Activated naive CD4-positive, alpha-beta T cell (primary cell): ENCODE data around the gene RO60.
A peak's percentile ranks its signal among the peaks of the same experiment; 100 is the strongest.

Source experiments
- DNase-seq, 4 experiments: peaks; one replicate each; lab custom pipeline; 2025; lab: John Stamatoyannopoulos, UW

RO60 gene

DNA sequence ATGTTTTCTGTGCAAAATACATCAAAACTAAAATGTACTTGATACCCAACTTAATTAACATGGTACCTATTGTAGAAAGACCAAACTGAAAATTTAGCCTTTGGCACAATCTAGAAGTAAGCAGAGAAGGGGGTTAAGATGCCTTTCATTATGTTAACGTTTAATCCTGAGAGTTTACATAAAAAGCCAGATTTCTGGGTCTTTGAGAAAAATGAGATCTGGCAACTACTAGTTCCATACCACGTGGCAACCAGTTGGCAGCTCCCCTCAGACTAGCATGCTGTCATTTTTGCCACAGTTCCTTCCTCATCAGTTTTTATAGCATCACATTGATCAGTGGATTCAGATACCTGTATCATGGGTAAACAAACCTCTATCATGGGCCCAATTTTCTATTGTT lies 1.5 kb downstream of the RO60 start:
- DNase-seq, result no peak

DNA sequence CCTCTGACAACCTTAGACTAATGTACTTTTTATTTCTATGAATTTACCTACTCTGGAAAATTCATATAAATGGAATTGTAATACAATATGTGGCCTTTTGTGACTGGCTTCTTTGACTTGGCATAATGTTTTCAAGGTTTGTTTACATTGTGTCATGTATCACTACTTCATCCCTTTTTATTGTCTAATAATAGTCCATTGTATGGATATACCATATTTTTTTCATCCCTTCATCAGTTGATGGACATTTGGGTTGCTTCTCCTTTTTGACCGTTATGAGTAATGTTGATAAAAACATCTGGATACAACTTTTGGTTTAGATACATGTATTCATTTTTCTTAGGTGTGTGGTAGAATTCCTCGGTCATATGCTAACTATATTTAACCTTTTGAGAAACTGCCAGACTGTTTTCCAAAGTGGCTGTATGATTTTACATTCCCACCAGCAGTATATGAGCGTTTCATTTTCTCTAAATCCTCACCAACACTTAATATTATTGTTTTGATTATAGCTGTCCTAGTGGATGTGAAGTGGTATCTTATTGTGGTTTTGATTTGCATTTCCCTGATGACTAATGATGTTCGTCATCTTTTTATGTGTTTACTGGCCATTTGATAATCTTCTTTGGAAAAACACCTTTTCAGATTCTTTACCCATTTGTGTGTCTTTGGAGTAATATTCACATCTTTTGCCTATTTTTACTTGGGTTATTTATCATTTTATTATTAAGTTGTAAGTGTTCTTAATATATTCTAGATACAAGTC lies 3.5 kb downstream of the RO60 start:
- no peak for DNase-seq

DNA sequence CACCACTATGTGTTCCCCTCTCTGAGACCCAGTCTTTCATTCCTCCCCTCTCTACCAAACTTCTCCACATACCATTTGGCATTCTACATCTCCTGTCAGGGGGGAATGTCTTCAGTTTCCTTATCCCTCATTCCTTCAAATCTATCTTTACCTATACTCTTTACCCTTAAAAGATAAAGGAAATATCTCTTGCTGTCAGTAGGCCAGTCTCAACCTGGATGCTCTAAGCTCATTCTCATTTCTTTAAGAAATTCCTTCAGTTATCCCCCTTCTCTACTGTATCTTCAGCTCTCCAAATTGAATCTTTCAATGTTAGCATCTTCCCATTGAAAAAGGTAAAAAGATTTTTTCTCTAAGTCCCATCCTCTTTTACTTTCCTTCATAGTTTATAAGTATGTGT lies 6.5 kb downstream of the RO60 start:
- no peak for DNase-seq

GRCh38 chr1:193066606-193067005 lies 7.2 kb downstream of the RO60 start:
- DNase-seq, result no peak

GRCh38 chr1:193068013-193068412 lies 8.6 kb downstream of the RO60 start:
- DNase-seq, result no peak

DNA sequence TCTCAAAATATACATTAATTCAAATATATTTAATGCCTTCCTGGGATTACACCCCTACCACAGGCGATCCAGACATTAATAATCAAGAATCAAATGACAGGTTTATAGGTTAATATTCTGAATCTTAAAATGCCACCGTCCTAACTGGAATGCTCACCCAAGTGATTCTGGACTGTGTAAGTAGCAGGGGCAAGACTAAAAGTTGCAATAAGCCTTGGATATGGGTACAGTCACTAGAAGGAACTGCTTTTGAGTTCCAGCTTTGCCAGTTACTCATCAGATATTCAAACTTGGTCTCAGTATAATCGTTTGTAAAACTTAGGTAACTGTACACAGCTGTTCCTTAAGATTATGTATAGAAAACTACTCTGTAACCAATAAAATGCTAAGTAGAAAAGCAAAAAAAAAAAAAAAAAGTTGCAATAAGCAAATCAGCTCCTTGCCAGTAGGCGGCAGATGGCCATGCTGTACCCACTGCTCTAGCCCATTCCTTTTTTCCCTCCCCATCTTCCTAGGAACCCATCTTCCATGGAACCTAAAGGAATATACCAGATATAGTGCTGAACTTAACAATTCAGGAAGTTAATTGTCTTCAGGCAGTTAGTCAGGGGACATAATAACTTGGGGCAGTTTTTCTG lies 10.5 kb downstream of the RO60 start:
- DNase-seq, result no peak

GRCh38 chr1:193070386-193070753 lies 11.0 kb downstream of the RO60 start:
- no peak for DNase-seq

DNA sequence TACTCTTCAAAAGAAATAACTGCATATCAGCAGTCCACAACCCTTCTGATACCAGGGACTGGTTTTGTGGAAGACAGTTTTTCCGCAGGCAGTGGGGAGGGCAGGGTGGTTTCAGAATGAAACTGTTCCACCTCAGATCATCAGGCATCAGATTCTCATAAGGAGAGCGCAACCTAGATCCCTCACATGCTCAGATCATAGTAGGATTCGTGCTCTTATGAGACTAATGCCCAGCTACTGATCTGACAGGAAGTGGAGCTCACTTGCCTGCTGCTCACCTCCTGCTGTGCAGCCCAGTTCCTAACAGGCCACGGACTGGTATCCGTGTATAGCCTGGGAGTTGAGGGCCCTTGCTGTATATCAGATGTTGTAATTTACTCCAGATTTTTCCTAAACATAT lies 11.5 kb downstream of the RO60 start:
- no peak for DNase-seq

DNA sequence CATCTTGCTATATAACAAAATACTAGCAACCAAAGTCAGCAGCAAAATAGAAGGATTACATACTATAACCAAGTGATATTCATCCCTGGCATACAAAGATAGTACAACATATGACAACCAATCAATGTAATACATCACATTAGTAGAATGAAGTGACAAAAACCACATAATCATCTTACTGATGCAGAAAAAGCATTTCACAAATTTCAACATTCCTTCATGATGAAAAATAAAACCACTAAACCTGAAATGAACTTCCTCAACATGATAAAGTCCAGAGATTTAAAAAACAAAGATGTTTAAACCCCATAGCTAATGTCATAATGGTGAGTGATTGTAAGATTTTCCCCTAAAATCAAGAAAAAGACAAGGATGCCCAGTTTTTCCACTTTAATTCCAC lies 18.6 kb downstream of the RO60 start:
- no peak for DNase-seq

GRCh38 chr1:193079187-193079586 lies 19.8 kb downstream of the RO60 start:
- no peak for DNase-seq

DNA sequence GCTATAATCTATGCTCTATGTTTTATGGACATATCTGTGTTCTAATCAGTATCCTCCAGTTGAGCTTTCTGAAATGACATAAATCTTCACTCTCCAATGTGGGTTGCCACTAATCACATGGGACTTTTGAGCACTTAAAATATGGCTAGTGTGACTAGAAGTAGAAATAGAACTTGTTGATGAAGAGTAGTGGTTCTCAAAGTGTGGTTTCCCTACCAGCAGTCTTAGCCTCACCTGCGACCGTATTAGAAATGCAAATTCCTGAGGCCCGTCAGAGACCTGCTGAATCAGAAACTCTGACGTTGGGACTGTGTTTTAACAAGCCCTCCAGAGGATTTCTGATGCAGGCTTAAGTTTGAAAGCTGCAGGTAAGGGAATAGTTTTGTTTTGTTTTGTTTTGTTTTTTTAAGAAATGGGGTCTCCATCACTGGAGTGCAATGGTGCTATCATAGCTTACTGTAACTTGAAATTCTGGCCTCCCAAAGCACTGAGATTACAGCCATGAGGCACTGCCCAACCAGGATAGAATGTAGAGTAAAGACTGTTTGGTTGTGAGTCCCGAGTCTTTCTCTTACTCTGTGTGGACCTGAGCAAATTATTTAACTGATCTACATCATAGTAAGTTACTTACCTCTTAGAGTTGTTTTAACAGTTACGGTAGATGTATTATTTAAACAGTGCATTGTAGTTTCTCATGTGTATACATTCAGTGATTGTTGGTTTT lies 24.1 kb downstream of the RO60 start:
- no peak for DNase-seq

GRCh38 chr1:193085263-193085662 lies 25.9 kb downstream of the RO60 start:
- no peak for DNase-seq

- DNase-seq, result no peak
Observed at GRCh38 chr1:193086342-193086741, 26.9 kb downstream of the RO60 start.

GRCh38 chr1:193087893-193088292 lies 28.5 kb downstream of the RO60 start:
- no peak for DNase-seq

DNA sequence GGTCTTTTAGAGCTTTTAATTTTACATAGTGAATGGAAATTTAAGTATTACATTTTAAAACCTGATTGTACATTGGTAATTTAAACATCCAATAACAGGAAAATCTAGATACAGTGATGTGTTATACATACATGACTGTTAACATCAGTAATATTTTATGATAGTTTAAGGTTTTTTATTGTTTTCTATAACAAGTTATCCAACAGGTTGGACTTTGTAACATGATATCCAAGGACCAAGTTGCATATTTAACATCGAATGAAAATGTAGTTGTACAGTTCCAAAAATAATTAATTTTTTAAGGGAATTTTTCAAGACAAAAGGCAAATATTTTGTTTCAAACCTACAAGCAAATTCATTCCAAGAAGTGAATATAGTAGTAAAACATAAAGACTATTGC lies 31.5 kb downstream of the RO60 start:
- DNase-seq, result no peak

GRCh38 chr1:193094112-193094511 lies 34.7 kb downstream of the RO60 start:
- DNase-seq, result no peak

DNA sequence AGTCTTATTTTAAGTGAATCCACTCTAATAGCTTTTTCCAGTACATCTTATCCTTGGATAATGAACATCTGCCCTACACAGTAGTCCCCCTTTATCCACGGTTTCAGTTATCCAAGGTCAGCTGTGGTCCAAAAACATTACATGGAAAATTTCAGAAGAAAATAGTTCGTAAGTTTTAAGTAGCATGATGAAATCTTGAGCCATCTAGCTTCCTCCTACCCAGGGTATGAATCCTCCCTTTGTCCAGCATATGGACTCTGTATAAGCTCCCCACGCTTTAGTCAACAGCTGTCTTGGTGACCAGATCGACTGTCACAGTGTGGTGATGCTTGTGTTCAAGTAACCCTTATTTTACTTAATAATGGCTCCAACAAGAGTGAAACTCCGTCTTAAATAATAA lies 43.2 kb downstream of the RO60 start:
- no peak for DNase-seq

DNA sequence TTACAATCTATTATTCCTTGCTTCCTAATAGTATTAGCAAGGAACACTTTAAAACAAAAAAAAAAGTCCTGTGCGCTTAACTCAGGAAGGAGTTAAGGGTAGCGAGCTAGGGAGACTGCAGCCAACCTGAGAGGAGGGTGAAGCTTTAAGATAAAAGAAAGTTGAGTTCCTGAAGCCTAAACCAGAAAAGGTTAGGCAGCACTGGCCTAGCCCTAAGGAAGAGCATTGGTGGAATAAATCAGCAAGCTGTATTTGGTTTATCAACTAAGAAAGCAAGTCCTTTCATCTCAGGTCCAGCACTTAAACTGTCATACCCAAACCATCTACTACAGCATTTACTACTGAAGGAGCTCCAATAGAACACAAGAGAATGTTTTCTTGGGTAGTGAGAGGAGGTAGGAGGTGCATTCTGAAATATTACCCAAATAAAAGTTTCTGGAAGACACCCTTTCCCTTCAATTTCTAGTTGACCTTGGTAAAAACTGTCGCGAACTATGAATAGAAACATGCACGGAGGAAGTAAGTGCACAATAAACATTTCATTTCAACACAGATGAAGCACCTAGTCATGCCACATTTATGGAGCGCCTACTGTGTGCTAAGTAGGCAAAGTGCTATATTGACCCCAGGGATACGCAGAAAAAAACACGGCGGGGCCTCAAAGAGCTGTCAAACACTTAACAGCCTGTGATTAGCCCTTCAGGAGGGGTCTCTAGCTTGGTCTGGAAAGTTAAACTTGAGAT lies 44.5 kb downstream of the RO60 start:
- DNase-seq, result no peak

DNA sequence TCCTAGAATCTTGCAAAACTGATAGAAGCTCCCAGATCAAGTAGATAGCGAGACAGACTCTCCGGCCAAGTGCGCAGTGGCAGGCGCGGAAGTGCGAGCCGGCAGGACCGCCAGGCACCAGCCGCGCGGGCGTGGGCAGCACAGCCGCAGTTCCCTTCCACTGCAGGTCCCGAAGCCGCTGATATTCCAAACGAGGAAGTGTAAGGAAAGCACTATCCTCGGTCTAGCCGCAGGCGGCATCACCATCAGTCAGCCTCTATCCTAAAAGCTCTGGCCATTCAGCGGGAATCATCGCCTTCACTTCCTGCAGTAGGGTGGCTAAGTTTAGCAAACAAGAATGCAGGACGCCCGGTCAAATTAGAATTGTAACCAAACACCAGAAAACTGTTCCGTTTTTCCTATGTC lies 45.1 kb downstream of the RO60 start:
- DNase-seq, result no peak

- peak; percentile 11 to 47 (median 35) for DNase-seq
Observed at GRCh38 chr1:193104907-193105820, 45.8 kb downstream of the RO60 start, which contains the start of gene GLRX2. Gene GLRX2, minus strand, starts transcription at chr1:193105414. Its CDS starts 32 bp downstream, at chr1:193105382.

DNA sequence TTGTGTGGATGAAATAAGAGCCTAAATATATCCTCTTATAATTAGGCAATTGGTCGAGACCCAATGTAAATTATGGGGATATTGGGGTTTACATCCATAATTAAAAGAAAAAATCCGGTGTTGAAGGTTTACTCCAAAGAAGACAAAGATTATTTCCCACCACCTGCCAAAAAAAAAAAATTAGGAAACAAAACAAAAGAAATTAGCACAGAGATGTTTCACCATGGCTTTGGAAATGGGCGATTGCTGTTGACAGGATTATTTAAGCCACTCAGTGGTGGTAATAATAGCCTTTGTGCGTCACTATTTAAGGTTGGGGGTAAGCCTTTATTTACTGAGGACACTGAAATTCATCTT lies 46.4 kb downstream of the RO60 start:
- no peak for DNase-seq
